ENCODE measurements around the gene LINC01488. TPM values are rescaled to one million over a fixed set of nuclear protein-coding genes. Genes with fewer than 3 reads are reported as not detected.

LINC01488 gene
- total RNA-seq, 1 experiment from 2014 or later: not detected

DNA sequence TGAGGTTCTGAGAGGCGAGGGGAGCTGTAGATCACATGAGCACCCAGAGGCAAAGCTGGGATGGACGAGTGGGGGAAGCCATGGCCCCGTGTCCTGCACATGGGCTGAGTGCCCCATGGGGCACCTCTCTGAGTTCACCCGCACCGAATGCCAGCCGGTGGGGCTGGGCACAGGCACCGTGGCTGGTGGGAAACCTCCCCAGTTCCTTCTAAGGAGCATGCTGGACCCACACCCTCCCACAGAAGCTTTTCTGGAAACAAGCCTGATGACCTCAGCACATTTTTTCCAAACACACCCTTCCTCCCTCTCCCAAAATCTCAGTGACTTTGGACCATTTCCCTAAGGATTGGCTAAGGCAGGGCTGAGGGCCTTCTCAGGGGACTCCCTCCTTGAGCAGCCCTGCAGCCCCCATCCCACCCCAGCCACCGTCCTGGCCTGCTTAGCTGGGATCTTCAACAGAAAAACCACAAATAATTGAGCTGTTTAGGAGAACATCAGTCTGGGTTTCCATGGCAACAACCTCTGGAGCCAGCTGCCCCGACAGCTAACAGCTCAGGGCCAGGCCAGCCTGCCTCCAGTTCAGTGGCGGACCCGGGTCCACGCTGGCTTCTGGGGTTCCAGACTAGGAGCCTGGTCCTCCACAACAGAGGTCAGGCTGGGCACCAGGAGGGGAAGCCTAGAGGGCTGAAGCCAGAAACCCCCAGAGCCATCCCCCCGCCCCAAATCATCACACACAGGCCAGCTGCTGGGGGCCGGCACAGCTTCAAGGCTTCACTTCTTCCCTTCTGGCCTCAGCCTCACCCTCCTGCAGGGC lies 18.1 kb upstream of the LINC01488 start:
- Histone ChIP-seq H2AFZ (ENCODE audit: low read depth, low read length, poor library complexity, severe bottlenecking) (no peak overlapping the region), H3K9me2 (ENCODE audit: insufficient read depth) (no peaks in the 10 kb centered on the region), H3K4me1 (ENCODE audit: control insufficient read depth in 1 of 2, insufficient read depth in 2 of 2, low read length in 2 of 2) (peaks cover 0 to 6% of the 10 kb centered on the region in 2 experiments; a peak in 1 of 4 replicates), H4K20me1 (ENCODE audit: insufficient read depth) (no peaks in the 10 kb centered on the region), H3K4me2 (ENCODE audit: low read length) (no peak overlapping the region), H3K79me2 (ENCODE audit: insufficient read depth, low read length) (no peaks in the 10 kb centered on the region), H3K4me3 (replicated peaks in 1 of 2; ENCODE audit: low read depth in 1 of 2, low read length in 2 of 2) (no peak overlapping the region), H3K9me3 (ENCODE audit: control insufficient read depth in 1 of 2, insufficient read depth in 1 of 2, low read depth in 1 of 2, low read length in 2 of 2) (peaks cover 0 to 24% of the 10 kb centered on the region in 2 experiments; a peak in 2 of 4 replicates), H3K27me3 (ENCODE audit: insufficient read depth, low read length) (no peaks in the 10 kb centered on the region), H3K36me3 (ENCODE audit: control insufficient read depth in 1 of 2, insufficient read depth in 2 of 2, low read length in 2 of 2) (no peaks in the 10 kb centered on the region), H3K27ac (ENCODE audit: low read depth, low read length) (no peak overlapping the region), H3K9ac (ENCODE audit: low read length) (no peak overlapping the region)
- DNase-seq (ENCODE audit: low read depth, low spot score) (no peak), ATAC-seq (no peak)
- ChIA-PET POLR2A (no interaction called here), RAD21 (ENCODE audit: low non-redundant PET in 1 of 2, low total read pairs in 2 of 2, uncharacterized antibody in 2 of 2, unreplicated experiment in 2 of 2) (no interaction called here), CTCF (no interaction called here)
- no TSS peak for BruUV-seq (replicated peaks)
- intact Hi-C loops (cut with micrococcal nuclease): no loop called here
- TF ChIP-seq SP1 (IDR thresholded peaks at IDR 0.05; ENCODE audit: low read depth) (no peak), ZFX (IDR thresholded peaks at IDR 0.05) (no peak), YY1 (IDR thresholded peaks at IDR 0.05; ENCODE audit: extremely low read depth, insufficient replicate concordance, low read depth, low read length) (no peak), EZH2 (IDR thresholded peaks at IDR 0.05) (no peak), POLR2A (IDR thresholded peaks at IDR 0.05; ENCODE audit: borderline replicate concordance, extremely low read depth, insufficient read depth, insufficient read length) (no peak), TCF7L2 (IDR thresholded peaks at IDR 0.05; ENCODE audit: borderline replicate concordance, extremely low read depth, insufficient read depth, insufficient read length) (no peak), POLR2AphosphoS5 (IDR thresholded peaks at IDR 0.05; ENCODE audit: low read depth, low read length) (no peak), ZNF274 (IDR thresholded peaks at IDR 0.05; ENCODE audit: low read depth, low read length) (no peak), REST (IDR thresholded peaks at IDR 0.05; ENCODE audit: low read depth) (no peak), ELF1 (IDR thresholded peaks at IDR 0.05; ENCODE audit: borderline replicate concordance, low read depth) (no peak), EGR1 (IDR thresholded peaks at IDR 0.05; ENCODE audit: low read depth) (no peak), SRF (IDR thresholded peaks at IDR 0.05; ENCODE audit: low read depth) (no peak), ATF3 (IDR thresholded peaks at IDR 0.05) (no peak), CBX3 (IDR thresholded peaks at IDR 0.05; ENCODE audit: low read depth) (no peak), SIN3A (IDR thresholded peaks at IDR 0.05; ENCODE audit: low read depth) (no peak), CEBPB (IDR thresholded peaks at IDR 0.05; ENCODE audit: low read depth) (no peak), EZH2phosphoT487 (IDR thresholded peaks at IDR 0.05; ENCODE audit: borderline replicate concordance) (no peak), JUND (IDR thresholded peaks at IDR 0.05) (no peak), FOSL1 (IDR thresholded peaks at IDR 0.05; ENCODE audit: low read depth) (no peak)
